GM15510 (cell line): ENCODE measurements around the gene SUMO2.

Experiments used
- POLR2A ChIP-seq: IDR thresholded peaks from 3 replicates; pipeline ENCODE4 v1.6.1; 2011; ENCODE audit warnings: borderline replicate concordance; ENCODE audit not compliant: insufficient read length; ENCODE audit errors: extremely low read depth

SUMO2 gene

DNA sequence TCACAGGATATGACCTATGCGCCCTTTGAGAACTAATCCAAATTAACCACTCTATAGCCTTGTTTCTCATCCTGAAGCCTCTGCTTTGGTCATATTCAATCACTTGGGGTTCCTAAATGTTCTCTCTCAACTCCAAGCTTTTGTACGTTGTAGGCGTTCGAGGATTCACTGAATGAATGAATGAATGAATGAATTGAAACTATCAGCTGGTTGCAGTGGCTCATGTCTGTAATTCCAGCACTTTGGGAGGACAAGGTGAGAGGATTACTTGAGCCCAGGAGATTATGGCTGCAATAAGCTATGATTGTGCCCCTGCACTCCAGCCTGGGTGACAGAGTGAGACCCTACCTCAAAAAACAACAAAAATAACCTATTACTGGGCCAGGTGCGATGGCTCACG is 5.9 kb upstream of the SUMO2 start:
- no peak for TF ChIP-seq POLR2A

DNA sequence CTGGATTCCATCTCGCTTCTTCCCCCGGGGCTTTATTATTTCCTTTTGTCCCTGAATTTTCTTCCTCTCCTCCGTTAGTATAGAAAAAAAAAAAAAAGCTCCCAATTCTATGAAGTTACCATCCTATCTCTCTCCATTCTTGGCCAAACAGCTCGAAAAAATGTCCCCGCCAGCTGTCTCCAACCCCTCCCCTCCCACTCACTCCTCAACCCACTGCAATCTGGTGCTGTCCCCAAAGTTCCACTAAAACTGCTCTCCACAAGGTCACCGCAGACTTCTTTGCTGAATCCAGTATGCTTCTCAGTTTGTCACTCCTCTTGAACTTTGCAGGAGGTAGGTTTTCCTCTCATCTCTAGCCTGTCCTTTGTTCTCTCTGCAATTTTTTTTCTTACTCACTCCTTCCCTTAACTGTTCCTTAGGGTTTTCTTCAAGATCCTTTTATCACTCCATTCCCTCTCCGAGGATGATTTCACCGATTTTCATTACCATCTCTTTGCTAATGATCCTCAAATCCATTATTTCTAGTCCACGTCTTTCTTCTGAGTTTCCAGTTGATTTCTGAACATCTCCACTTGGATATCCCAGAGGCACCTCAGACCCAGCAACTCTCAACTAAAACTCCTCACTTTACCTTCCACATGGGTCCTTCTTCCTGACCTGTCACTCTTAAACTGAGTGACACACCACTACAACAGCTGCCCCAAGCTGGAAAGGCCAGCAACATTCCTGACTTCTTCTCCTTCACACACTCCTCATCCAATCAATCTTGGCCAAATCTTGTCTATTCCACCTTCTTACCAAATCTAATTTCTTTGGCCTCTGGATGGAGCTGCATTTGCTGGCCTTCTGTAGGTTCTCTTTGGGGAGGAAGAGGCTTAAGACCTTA is 1.5 kb upstream of the SUMO2 start:
- TF ChIP-seq POLR2A = no peak

DNA sequence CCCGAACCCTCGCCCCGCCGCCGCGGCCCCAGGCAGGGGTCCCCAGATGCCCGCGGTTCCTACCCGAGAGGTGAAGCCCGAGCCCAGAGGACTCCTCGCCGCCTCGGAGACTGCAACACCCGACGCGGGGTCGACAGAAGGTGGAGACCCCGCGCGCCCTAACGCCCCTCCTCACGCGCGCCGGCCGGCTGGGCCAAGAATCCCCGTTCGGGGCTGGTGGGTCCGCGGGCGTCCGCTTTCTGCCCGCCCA is 515 bp downstream of the SUMO2 start:
- no peak for TF ChIP-seq POLR2A

DNA sequence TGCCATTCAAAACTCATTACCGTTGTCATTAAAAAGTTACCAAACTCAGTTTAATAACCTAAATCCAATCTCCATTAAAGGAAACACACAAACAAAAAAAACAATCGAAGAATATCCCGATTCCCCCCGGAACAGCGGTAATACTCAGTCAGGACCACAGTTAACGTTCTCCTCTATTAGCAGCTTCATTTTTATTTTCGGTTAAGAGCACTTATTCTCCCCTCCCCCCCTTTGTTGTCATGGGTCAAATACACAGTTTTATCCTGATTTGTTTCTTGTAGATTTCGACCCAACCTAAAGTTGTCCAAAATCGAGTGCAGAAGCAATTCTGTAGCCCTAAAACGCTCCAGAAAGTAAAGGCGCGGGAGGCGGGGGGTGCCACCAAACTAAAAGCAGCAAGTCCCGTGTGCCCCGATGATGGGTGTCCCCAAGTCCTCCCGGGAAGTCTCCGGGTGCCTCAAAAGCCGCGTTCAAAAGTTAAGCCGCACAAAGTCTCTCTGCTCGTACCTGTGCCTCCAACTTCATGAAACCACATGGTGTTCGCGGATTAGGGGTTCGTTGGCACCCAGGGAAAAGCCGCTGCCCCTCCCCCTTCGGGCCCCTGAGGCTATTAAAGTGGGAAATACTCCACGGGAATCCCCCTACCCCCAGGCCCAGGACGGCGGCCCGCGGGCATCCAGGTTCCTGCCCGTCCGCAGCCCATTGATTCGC is 996 bp downstream of the SUMO2 start:
- TF ChIP-seq POLR2A = no peak

DNA sequence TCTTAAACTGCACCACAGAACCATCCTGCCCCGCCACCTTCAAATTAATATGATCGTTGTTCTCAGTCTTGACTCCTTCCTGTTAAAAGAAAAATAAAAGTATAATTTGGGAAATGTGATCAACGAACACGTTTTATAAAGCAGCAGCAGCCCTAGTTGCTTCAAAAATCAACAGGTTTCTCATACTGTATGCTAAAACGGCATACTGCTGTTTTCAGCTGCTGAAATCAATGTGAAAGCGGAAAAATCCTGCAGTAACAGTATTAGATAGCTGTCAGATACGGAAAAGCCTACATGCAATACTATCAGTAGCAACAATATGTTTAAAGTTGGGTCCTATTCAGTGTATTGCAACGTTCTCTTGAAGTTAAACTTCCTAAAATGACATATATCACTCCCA is 1.6 kb downstream of the SUMO2 start:
- no peak for TF ChIP-seq POLR2A

DNA sequence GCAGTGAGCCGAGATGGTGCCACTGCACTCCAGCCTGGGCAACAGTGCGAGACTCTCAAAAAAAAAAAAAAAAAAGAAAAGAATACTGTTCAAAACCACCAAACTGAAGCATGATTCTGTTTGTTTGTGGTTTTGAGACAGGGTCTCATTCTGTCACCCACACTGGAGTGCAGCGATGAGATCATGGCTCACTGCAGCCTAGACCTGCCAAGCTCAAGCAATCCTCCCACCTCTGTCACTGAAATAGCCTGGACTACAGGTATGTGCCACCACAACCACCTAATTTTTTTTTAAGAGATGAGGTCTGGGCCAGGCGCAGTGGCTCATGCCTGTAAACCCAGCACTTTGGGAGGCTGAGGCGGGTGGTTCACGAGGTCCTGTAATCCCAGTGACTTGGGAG is 4.3 kb downstream of the SUMO2 start:
- TF ChIP-seq POLR2A = no peak

DNA sequence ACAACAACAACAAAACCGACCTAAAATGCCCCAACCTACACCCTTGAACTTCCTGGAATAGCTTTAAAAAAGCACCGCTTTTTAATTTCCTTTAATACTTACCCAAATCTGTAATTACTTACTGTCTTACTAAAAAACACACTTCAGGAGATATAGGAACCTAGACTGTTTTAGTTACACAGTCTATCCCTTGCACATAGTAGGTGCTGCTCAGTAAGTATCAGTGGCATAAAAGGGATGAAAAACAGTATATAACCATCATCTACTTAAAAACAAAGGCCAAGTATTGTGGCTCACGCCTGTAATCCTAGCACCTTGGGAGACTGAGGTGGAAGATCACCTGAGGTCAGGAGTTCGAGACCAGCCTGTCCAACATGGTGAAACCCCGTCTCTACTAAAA is 6.1 kb downstream of the SUMO2 start:
- TF ChIP-seq POLR2A = no peak

DNA sequence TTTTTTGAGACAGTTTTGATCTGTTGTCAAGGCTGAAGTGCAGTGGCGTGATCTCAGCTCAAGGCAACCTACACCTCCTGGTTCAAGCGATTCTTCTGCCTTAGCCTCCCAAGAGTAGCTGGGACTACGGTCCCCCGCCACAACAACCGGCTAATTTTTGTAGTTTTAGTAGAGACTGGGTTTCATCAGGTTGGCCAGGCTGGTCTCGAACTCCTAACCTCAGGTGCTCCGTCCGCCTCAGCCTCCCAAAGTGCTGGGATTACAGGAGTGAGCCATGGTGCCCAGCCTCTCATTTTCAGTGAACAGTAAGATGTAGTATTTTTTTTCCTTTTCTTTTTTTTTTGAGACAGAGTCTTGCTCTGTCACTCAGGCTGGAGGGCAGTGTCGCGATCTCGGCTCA is 7.8 kb downstream of the SUMO2 start:
- TF ChIP-seq POLR2A = no peak

DNA sequence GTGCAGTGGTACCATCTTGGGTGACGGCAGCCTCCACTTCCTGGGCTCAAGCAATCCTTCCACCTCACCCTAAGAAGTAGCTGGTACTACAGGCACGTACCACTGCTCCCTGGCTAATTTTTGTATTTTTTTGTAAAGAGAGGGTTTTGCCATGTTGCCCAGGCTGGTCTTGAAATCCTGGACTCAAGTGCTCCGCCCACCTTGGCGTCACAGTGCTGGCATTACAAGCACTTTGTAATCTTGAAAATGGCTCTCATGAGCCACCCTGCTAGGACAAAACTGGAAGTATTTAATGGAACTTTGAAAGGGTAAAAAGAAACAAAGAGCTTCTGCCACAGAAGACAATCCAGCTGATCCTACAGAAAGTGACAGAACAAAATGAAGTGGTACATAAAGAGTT is 9.2 kb downstream of the SUMO2 start:
- TF ChIP-seq POLR2A = no peak

DNA sequence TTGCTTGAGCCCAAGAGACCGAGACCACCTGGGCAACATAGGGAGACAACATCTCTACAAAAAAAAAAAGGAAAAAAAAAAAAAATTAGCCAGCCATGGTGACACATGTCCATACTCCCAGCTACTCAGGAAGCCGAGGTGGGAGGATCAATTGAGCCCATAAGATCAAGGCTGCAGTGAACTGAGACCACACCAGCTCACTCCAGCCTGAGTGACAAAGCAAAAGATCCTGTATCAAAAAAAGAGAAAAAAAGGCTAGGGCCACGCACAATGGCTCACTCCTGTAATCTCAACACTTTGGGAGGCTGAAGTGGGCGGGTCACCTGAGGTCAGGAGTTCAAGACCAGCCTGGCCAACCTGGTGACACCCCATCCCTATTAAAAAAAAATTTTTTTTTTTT is 13.8 kb downstream of the SUMO2 start:
- TF ChIP-seq POLR2A = no peak

DNA sequence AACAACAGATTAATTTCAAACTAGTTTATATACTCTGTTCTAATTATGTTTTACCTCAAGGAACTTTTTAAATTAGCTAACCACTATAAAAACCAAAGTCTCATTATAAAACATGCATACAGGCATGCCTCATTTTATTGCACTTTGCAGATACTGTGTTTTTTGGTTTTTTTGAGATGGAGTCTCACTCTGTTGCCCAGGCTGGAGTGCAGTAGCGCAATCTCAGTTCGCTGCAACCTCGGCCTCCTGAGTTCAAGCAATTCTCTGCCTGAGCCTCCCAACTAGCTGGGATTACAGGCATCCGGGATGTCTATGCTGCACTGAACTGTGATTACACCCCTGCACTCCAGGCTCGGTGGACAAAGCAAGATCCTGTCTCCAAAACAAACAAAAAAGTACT is 19.7 kb downstream of the SUMO2 start:
- no peak for TF ChIP-seq POLR2A

DNA sequence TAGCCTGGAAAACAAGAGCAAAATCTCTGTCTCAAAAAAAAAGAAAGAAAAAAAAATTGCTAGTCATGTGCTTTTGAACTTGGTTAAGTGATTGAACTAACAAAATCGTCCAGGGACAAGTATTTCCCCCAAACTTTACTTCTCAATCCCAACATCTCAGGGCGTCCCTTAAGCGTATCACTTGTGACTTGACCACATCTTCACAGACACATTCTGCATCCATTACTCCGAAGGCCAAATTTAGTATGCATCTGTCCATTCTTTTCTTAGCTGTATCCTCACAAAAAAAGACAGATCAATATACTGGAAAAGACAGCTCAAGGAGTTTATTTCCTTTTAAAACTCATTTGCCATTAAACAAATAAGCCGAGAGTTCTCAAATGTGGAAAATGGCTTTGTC is 22.5 kb downstream of the SUMO2 start:
- TF ChIP-seq POLR2A = no peak

DNA sequence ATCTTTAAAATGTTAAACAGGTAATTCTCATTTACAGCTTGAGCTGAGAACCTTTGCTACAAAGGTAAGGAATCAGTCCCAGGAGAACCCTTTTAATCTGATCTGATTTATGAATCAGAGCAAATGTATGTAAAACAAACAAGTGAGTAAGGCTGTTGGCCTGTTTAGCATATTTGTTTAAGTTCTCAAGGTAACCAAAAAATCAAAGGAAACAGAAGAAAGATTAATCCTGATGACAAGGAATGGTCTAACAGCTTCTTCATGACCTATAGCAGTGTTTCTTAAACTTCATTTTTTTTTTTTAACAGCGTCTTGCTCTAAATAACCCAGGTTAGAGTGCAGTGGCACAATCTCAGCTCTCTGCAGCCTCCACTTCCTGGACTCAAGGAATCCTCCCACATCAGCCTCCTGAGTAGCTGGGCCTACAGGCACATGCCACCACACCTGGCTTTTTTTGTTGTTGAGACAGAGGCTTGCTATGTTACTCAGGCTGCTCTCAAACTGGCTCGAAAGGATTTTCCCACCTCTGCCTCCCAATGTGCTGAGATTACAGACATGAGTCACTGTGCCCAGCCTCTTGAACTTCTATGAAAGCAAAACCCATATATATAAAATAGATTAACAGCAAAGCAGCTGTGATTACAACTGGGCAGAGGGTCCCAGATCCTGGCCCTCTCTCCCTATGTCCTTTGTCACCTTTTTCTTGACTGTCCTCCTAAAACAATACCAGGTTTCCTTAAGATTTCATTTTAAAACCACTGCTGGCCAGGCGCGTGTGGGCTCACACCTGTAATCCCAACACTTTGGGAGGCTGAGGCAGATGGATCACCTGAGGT is 23.3 kb downstream of the SUMO2 start:
- TF ChIP-seq POLR2A = no peak

DNA sequence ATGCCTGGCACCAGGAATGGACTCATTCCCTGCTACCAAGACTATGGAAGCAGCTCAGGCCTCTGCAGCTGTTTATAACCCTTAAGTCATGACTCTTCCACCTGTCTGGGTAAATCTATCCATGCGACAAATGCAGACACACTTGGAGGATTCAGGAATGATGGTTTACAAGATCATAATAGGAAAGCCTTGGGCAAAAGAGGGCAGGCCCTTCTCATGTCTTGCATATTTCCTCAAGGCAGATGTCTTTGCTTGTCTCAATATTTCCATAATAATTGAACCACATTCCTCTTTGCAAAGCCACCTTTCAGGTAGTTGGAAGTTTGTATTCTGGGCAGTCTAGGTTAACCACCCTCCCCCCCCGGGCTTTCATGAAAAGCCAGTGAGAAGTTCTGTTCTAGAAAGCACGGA is 27.6 kb downstream of the SUMO2 start:
- TF ChIP-seq POLR2A = no peak
